Stimulated activated naive CD8-positive, alpha-beta T cell treated with anti-CD3 and anti-CD28 coated beads, Interleukin-15, Interleukin-2, amounts not matched to agents 100 U/mL and 50 U/mL, for 24 hours (primary cell): Measurements from ENCODE around the gene NPY1R.

Experiments
- ATAC-seq: fragments of 150-1000 bp; cut with Tn5 transposase; one replicate; pipeline ENCODE4 v1.10.0; 2021
- DNase-seq: peaks from one replicate; pipeline ENCODE4 v3.0.0; 2021

NPY1R gene

DNA sequence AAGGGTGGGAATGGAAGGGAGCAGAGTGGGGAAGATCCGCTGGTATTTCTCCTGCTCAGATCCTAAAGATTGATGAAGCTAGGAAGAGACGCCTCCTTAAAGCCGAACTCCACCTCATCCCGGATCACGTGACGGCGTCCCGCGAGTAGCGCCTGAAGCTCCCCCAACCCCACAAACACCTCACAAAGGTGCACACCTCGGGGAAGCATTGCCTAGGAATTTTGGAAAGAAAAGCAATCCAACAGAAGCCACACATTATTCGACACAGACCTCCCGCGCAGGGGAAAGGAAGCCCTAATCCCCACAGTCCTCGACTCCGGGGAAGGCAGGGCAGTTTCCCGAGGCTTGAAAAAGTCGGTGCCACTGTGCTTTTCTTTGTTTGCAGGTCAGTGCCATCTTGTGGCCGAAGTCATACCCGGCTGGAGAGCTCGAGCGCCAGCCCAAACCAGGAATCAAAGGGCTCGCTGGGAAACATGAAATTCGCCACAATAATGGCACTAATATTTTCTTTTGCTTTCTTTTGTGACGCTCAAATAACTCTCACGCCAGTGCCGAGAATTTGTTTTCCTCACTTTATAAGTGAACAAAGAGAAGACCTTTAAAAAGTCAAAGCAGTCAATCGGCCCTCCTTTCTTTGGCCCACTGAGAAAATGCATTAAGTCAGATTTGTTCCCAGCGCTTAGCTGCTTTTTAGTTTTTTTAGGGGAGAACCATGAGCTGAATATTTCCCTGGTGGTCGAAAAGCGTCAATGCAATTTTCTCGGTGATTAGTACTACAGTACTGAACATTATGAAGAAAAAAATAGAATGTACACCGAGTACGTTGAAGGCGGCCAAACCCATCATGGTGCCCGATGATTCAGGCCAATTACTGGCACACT lies at the start of gene NPY1R:
NPY1R (minus strand) TSS at position 71 of the 881 bp plus-strand sequence. CDS start 6,042 bp downstream, outside the sequence.
- ATAC-seq (peak; percentile 46), DNase-seq (peak; percentile 33)

- no peak for DNase-seq
- ATAC-seq = no peak
These were observed 48.3 kb upstream of the NPY1R start for GRCh38 chr4:163380703-163381102.

DNA sequence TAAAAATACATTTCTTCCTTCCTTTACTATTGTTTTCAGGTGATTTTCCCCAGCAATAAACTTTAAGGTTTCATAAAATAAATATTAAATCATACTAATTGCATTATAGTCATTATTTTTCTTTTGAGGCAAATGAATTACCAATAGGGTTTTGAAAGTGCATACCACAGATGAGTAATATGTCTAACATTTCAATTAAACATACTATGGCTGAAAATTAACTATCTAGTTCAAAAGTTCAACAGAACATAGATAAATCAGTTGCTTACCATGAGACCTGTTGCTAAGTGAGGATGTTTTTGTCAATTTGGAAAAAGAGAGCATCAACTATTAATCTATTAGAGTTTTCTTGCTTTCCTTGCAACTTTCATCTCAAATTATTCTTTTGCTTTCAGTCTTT lies 46.3 kb upstream of the NPY1R start:
- DNase-seq (no peak), ATAC-seq (no peak)

DNA sequence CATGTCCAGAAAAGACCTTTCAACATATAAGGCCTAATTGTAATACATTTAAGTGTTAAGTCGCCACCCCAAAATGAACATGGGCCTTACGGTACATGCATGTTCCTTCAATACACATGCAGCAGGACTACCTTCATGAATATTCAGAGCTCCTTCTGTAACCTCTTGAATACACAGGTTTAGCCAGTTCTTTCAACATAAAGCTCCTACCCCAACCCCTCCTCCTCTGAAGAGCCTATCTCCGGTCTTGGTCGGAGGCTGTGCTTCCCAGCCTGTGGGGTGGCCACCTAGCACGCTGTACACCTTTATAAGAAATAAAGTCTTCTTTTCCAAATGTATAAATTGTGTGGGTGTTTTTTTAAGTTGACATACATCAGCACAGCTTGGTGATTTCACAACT lies 39.6 kb upstream of the NPY1R start:
- ATAC-seq (no peak), DNase-seq (no peak)

DNA sequence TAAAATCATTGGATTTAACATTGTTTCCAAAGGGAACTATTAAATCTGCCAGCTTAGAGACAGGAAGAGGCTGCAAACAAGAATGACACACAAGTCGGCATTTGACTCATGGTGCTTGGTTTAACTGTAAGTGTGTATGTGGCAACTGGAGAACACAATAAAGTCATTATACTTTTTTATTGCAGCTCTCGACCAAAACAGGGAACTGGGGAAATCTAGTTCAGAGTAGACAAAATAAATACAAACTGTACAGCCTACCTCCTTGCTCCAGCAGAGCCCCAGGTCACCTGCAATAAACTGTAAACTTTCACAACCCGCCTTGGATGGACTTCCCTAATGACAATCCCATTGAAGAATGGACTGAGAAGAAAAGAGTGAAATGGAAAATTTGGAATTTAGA lies 35.3 kb upstream of the NPY1R start:
- ATAC-seq = no peak
- DNase-seq = no peak

GRCh38 chr4:163356104-163356503 lies 23.7 kb upstream of the NPY1R start:
- no peak for DNase-seq
- ATAC-seq = no peak

- no peak for DNase-seq
- no peak for ATAC-seq
These were observed 20.7 kb upstream of the NPY1R start for GRCh38 chr4:163353054-163353453.

DNA sequence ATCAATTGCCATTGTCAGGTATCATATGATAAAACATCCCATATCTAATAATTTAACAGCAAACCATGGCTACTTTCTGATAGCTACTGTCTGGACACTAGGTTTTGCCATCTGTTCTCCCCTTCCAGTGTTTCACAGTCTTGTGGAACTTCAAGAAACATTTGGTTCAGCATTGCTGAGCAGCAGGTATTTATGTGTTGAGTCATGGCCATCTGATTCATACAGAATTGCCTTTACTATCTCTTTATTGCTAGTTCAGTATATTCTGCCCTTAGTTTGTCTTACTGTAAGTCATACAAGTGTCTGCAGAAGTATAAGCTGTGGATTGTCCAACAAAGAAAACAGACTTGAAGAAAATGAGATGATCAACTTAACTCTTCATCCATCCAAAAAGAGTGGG lies 18.3 kb upstream of the NPY1R start:
- DNase-seq (no peak), ATAC-seq (no peak)

DNA sequence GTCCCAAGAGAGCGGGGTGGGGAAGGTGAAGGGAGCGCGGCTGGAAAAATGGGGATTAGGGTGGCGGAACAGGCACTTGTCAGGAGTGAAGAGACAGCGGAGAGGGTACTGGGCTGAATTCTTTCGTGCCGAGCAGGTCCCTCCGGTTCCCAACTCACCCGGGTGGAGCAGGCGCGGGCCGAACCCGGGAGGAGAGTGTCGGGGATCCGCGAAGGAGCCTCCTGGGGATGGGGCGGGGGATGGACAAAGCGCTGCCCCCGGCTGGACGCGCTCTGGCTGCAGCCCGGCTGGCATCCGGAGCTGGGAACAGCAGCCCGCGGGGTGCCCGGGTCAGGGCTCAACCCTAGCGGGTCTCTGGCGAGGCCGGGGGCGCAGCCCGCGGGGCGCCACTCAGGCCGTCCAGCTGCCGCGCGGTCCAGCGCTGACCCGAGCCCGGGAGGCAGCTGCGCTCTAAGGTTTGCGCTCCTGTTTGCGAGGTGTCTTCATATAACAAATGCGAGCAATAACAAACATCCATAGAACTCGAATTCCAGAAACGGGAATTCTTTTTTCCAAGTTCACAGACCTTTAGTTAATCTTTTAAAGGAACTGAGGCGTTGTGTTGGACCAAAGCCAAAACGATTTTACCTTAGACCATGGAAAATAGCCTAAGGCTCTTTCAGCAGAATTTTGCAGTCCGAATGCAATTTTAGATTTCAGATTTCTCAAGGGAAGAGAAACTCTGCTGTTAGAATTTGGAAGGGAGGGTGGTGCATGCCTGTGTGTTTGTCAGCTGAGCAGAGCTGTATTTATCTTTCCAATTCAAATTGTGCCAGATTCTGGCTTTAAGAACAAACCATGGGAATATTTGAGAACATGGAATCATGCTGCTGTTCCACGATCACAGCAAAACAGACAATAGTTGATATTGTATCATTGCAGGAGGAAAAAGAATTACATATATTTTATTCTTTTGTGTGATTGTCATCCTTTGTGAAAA lies 12.0 kb upstream of the NPY1R start:
- ATAC-seq (no peak), DNase-seq (no peak)

GRCh38 chr4:163343604-163344146 lies 11.3 kb upstream of the NPY1R start, which contains the start of gene NPY5R:
TSS of gene NPY5R (plus strand) at chr4:163343892. CDS start at chr4:163350274, 6,382 bp downstream.
- no peak for DNase-seq
- no peak for ATAC-seq

DNA sequence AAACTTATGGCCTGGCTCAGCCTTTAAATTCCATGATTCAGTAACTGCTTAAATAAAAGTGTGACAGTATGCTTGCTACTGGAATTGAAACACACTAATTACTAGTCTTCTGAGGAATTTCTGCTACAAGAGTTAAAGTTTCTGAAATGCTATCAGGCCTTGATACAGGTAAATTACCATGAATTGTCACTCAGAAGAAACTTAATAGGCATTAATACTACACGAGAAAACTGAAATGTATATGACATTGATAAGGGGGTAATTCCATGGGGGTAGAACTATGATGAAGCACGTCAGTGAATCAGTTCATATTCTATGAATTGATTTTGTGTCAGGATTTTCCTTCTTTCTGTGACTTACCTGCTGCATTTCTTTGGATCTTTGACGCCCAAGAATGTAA lies 3.0 kb upstream of the NPY1R start:
- no peak for ATAC-seq
- DNase-seq = no peak

DNA sequence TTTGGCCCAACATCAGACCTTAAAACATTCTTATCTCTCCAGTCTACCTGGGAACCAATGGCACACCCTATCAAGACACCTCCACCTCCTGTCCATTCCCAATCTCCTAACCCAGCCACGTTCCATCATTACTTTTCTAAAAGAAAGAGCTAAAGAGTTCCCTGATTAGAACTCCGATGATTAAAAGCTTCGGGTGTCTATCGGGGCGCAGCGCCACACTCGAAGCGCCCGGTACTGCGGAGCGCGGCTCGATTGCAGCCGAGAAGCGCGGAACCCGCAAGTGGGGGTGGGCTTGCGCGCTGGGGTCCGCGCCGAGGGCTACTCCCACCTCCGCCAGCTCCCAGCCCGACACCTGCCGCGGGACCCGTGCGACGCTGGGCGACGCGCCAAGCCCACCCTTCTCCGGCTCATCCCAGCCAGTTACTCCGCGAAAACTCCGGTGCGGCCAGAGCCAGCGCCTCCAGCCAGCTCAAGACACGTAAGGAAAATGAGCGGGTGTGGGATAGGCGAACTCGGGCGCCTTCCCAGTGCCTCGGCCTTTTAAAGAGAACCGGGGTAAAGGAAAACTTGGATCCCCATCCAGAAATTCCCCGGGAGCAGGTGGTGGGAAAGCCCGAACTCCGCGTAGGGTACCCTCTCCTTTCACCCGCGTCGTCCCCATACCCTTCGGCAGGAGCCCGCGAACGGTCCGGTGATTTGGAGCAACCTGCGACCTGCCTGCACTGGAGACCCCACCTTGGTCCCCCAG lies 593 bp downstream of the NPY1R start:
- ATAC-seq (no peak), DNase-seq (no peak)

DNA sequence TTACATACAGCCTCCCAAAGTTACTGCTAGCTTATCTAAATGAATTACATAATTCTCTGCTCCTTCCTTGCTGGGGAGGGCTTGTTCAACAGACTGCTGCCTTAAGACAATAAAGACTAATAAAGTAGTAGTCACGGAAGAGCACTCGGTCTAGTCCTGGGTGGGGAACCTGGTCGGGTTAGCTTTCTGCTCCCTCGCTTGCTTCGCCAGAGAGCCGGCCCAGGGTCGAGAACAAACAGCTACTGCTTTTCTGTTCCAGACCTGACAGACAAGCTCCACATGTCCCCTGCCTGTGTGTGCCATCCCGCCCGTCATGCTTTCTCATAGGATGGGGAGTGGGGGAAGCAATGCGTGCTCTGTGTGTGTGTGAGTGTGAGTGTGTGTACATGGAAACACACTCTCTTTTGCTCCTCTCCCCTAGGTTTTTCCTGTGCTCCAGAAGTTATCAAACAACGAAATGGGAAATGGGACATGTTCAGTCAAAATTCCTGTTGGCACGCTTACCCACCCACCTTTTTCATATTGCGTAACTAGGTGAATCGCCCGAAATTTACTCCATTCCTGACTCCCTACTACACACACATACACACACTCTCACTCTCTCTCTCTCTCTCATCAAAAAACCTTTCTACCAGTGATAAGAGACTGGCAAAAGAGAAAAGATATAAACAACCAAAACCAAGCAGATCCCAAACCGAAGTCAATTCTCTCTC lies 1.3 kb downstream of the NPY1R start:
- no peak for DNase-seq
- ATAC-seq = no peak

DNA sequence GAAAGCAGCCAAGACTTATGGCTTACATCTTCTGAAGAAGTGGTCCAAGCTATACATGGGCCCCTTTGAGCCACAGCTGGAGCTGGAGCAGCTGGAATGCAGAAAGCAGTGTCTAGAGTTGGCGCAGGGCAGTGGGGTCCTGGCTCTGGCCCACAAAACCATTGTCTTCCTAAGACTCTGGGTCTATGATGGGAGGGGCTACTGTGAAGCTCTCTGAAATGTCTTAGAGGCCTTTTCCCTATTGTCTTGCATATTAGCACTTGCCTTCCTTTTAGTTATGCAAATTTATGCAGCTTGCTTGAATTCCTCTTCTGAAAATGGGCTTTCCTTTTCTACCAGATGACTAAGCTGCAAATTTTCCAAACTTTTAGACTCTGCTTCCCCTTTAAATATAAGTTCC lies 15.3 kb downstream of the NPY1R start:
- DNase-seq = no peak

GRCh38 chr4:163309466-163309865 lies 22.9 kb downstream of the NPY1R start:
- DNase-seq = no peak
- no peak for ATAC-seq

More for the DNA sequence above, 15.3 kb downstream of the NPY1R start:
- ATAC-seq = no peak

DNA sequence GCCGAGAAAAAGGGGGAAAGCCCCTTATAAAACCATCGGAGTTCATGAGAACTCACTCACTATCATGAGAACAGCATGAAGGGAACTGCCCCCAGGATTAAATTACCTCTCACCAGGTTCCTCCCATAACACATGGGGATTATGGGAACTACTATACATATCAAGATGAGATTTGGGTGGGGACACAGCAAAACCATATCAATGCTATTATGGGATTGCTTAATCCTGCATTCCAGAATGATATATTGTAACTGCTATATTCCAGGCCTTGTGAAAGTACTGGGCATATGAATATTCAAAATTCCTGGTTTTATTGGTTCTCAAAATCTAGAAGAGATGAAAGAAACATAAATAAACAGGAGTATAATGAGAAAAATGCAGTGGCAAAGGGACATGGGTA lies 29.3 kb downstream of the NPY1R start:
- DNase-seq (no peak), ATAC-seq (no peak)

DNA sequence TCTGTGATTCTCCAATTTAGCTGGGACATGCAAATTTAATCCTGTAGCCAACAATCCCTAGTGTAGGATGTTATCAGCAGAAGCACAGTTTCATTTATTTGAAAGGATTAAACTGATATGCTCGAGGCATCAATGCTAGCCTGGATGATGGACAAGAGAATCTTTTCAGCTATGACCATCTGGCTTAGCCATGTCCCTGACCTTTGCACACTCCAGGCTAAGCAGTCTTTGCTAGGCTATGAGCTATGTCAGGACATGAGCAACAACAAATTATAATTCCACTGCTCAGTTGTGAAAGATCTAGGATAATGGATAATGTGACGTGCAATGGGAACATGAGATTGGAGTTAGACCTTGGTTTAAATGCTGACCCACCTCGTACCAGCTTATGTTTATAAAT lies 32.0 kb downstream of the NPY1R start:
- ATAC-seq (no peak), DNase-seq (no peak)

- ATAC-seq = no peak
- DNase-seq = no peak
These were observed 37.3 kb downstream of the NPY1R start for GRCh38 chr4:163295138-163295537.

GRCh38 chr4:163284304-163284703 lies 48.1 kb downstream of the NPY1R start:
- ATAC-seq (no peak), DNase-seq (no peak)

GRCh38 chr4:163280703-163281519 lies 51.5 kb downstream of the NPY1R start:
- DNase-seq (no peak), ATAC-seq (no peak)
